Lower leg skin (tissue), 3 donors: ENCODE results near the gene TAGAP.

Experiments
- CTCF ChIP-seq, 3 donors: fragments of 450-650 bp; IDR thresholded peaks; one replicate each; pipeline ENCODE4 v1.5.1; 2016; ENCODE audit warnings: antibody characterized with exemption in 3 of 3, mild to moderate bottlenecking in 3 of 3, moderate library complexity in 2 of 3
- POLR2A ChIP-seq, 2 donors: fragments of 450-650 bp; IDR thresholded peaks; one replicate each; pipeline ENCODE4 v1.6.1; 2016 to 2017; ENCODE audit warnings: antibody characterized with exemption in 2 of 2, mild to moderate bottlenecking in 1 of 2, moderate library complexity in 1 of 2

- no peak for TF ChIP-seq CTCF (IDR thresholded peaks at IDR 0.05)
- TF ChIP-seq POLR2A (IDR thresholded peaks at IDR 0.05), result no peak
Observed at GRCh38 chr6:159089909-159090308, 45.1 kb upstream of the TAGAP start.
